ENCODE measurements around the gene RFX3.

Gene RFX3

DNA sequence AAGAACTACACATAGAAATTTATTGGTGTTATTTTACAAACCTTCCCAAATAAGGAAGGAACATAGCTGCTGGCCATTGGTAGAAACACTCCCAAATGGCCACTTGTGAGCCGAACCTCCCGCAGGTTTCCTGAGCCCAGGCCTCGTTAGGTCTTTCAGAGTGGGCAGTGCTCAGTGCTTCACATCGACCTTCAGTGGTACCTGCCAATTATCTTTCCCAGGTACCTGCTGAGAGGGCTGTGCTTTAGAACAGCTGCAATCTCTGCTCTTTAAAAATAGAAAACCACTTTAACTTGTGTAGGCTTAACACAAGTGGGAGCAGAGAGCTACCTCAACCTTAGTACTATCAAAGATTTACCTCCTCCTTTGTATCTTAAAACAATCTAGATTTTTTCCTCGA, 334.1 kb downstream of the RFX3 start:
- no peak for DNase-seq

DNA sequence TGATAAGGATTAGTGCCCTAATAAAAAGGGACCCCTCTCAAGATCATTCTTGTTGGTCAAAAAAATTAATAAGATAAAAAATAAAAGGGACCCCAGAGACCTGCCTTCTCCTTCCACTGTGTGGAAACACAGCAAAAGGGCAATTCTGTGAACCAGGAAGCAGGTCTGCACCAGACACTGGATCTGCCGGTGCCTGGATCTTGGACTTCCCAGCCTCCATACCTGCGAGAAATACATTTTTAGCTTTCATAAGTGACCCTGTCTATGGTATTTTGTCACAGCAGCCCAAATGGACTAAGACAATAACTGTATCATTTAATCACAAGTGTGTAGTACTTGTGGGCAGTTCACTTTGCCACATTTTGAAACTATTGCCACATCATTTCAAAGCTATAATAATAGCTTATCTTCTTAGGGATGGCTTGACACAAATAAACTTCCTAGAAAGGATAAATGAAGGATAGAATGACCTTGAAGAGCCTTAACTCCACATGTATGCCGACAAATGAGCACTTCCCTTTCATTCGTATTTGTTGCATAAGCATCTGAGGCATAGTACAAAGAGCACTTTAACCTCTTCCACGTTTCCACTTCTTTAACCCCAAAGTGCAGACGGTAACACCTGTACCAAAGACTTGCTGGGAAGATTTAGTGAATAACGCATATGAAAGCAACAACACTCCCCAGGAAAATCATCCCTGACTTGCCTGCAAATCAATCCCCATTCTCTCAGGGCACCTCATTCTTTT, 336.5 kb downstream of the RFX3 start:
- DNase-seq = no peak

DNA sequence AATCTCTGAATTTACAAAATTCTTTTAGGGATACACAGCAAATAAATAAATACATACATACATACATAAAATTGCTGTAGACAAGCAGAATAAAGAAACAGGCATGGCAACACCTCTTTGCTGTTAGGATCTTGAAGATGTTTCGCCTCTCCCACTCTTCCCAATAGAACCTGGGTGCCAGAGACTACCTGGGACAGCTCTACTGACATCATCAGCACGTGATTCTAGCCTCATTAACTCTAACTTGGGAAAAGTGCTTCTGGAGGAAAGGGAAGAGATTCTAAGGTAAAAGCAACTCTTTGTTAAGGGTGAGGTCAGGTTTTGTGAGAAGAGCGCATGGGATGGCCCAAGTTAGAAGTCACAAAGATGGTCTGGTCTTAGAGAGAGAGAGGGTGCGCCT, 339.1 kb downstream of the RFX3 start:
- no peak for DNase-seq

DNA sequence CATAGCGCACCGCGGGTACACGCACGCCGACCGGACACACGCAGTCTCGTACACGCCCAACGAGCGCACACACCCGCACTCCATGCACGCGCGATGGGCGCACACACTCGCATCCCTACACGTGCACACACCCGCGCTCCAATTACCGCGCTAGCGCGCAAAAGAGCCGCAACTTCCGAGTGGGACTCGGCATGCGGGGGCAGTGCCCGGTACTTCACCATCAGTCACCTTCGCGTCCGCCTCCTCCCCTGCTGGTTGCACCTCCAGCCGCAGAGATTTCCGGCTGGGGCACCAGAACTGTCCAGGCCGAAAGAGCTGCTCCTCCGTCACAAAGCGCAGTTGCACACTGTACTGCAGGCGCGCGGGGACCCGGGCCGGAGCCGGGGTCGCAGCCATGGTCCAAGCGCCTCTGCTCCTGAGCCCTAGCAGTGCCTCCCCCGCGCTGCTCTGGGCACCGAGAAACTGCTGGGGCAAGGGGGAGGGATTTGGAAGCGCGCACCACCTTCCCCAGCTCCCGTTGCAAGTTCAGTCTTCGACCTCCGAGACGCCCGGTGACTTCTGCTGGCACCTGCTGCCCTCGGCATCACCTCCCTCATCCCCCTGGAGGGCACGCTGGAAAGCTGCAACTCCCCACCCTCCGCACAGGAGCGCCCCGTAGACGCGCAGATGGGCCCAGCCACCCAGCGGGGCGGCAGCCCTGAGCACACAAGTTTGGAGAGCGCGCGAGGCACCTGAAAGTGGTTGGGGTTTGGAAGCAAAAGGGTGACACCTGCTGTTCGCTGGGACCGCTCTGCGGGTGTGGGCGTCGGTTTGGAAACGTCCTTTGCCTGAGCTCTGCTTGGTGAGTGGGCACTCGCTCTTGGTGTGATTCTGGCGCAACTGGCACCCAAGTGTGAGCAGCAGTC, 344.5 kb downstream of the RFX3 start:
- DNase-seq = peak; percentile 57

DNA sequence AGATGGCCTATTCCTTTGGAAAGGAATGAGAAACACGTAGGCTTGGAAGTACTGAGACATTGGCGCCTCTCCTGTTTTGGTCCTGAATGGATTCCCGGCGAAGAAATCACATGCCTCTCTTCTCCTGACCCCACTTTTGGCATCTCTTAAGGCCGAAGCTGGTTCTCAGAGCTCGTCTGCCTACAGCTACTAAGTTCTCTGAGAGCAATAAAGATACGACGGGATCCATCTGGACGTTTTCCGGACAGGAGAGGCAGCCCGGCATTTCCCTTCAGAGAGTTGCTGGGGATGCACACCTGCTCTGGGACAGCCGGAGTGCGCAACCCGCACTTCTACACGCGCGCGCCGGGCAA, 345.1 kb downstream of the RFX3 start:
- no peak for DNase-seq

DNA sequence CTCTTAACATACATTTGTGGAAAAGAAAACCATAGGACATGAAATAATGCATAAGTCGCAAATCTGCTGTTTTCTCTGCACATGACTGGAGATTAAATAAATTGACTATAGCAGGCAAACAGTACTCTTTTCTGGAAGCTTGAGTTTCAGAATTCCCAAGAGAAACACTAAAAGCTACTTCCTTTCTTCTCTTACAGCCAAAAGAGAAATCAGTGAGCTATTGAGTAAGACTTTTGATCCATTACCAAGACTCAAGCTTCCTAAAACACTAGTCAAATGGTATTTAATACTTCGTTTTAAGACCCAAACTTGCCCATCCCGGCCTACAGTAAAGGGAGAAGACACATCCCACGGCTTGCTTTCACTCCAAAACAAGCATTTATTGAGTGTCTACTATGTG, 346.1 kb downstream of the RFX3 start:
- no peak for DNase-seq

DNA sequence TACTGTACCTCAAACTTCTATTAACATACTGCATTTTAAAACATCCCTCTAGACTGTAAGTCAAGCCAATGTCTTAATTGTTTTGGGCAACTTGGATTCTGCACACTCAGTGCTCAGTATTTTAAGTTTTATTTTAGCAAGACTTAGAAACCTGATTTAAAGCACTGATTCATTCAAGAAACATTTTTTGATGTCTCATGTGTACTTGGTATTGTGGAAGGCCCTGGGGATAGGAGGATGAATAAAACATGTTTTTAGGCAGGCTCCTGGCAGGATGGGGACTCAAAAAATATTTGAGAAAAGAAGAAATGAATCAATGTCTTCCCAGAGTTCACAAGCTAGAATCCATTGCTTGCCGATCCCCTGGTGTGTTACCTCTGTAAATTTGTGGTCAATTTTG, 347.9 kb downstream of the RFX3 start:
- DNase-seq = no peak

DNA sequence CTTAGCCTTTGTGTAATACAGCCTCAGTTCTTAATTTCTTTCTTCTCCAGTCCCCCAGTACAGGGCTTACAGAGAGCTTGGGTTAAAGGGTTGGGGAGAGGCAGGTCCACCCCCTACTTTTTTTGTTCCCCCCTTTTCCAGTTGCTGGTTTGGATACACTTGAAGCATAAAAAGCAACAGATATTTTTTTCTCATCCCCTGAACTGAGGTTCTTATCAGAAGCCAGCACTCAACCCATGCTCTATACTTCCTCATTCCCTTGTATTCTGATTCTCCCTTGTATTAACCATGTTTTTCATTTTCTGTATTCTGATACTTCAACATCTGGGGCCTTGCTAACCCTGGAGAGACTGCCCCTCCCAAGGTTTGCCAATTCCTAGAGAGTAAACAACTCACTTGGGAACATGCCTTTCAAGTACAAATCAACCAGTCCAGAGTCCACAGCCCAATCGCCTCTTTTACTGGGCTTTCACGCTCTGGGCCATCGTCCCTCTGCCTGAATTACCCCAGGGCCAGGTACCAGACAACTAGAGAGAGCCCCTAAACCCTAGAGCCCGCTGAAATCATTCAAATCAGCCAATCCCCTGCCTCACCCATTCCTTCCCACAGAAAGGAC, 348.5 kb downstream of the RFX3 start:
- DNase-seq = no peak

DNA sequence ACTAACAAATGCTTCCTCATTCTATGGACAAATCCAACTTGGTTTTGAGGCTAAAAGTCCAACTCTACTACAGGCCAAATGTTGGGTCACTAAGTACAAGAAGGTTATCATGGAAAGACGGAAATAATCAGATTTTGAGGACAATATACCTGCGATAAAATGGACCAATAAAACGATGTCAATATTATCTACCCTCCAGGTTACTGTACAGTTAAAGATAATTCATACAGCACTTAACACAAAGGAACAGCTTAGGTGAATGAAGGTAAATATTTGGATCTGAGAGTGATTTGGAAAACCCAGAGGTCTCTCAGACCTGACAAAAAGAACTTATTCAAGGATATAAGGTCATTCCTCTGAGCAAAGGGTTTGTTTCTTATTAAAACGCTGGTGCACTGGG, 352.4 kb downstream of the RFX3 start:
- DNase-seq = no peak

DNA sequence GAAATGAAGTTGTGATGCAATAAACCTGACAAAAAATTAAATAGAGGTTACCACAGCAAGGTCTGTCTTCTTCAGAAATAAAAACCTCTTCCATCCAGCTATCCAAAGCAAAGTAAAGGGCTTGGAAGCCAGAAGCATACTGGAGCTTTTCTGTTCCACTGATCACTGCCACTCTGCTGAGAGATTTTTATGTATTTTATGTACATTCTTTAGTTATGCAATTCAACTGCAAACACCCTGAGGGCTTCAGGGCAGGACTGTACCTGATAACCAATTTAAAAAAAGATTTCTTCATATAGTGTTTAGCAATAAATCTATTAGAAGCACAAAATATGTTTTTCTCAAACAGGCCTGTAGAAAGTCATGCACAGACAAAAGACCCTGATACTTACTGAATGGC, 355.0 kb downstream of the RFX3 start:
- DNase-seq = no peak
